ENCODE measurements around the gene PLSCR1. TPM values are rescaled to one million over a fixed set of nuclear protein-coding genes. Genes with fewer than 3 reads are reported as not detected.

PLSCR1 gene
- total RNA-seq, 1 donor from 2014 or later = 12.0 TPM

- Histone ChIP-seq H3K9ac (ENCODE audit: low read depth in 1 of 3, low read length in 3 of 3) (no peak overlapping the region), H3K4me1 (ENCODE audit: control insufficient read depth in 3 of 3, insufficient read depth in 3 of 3, low read length in 3 of 3) (no peaks in the 10 kb centered on the region), H3K27me3 (ENCODE audit: control insufficient read depth in 3 of 3, insufficient read depth in 3 of 3, low read length in 3 of 3) (no peaks in the 10 kb centered on the region), H3K9me3 (ENCODE audit: control insufficient read depth in 3 of 3, low read length in 3 of 3) (no peaks in the 10 kb centered on the region), H3K36me3 (ENCODE audit: control insufficient read depth in 3 of 3, insufficient read depth in 3 of 3, low read length in 3 of 3) (peaks cover 0 to 9% (median 2%) of the 10 kb centered on the region in 3 donors), H3K27ac (ENCODE audit: low read depth, low read length) (no peak overlapping the region), H3K4me3 (ENCODE audit: low read length in 3 of 3) (no peak overlapping the region)
These were observed 23.0 kb downstream of the PLSCR1 start for GRCh38 chr3:146521394-146521793.

GRCh38 chr3:146519810-146520209 is 24.6 kb downstream of the PLSCR1 start:
- no peak overlapping the region for H3K4me3 ChIP-seq (ENCODE audit: low read length in 3 of 3)
- no peaks in the 10 kb centered on the region for H3K4me1 ChIP-seq (ENCODE audit: control insufficient read depth in 3 of 3, insufficient read depth in 3 of 3, low read length in 3 of 3)
- H3K9me3 ChIP-seq (ENCODE audit: control insufficient read depth in 3 of 3, low read length in 3 of 3) = no peaks in the 10 kb centered on the region
- peaks cover 0 to 10% (median 2%) of the 10 kb centered on the region in 3 donors for H3K36me3 ChIP-seq (ENCODE audit: control insufficient read depth in 3 of 3, insufficient read depth in 3 of 3, low read length in 3 of 3)
- no peaks in the 10 kb centered on the region for H3K27me3 ChIP-seq (ENCODE audit: control insufficient read depth in 3 of 3, insufficient read depth in 3 of 3, low read length in 3 of 3)
- H3K27ac ChIP-seq (ENCODE audit: low read depth, low read length) = no peak overlapping the region
- H3K9ac ChIP-seq (ENCODE audit: low read depth in 1 of 3, low read length in 3 of 3) = no peak overlapping the region

- H3K36me3 ChIP-seq (ENCODE audit: control insufficient read depth in 3 of 3, insufficient read depth in 3 of 3, low read length in 3 of 3) = peaks cover 0 to 9% (median 0%) of the 10 kb centered on the region in 3 donors
- H3K9me3 ChIP-seq (ENCODE audit: control insufficient read depth in 3 of 3, low read length in 3 of 3) = no peaks in the 10 kb centered on the region
- H3K4me3 ChIP-seq (ENCODE audit: low read length in 3 of 3) = no peak overlapping the region
- no peak overlapping the region for H3K27ac ChIP-seq (ENCODE audit: low read depth, low read length)
- no peak overlapping the region for H3K9ac ChIP-seq (ENCODE audit: low read depth in 1 of 3, low read length in 3 of 3)
- no peaks in the 10 kb centered on the region for H3K4me1 ChIP-seq (ENCODE audit: control insufficient read depth in 3 of 3, insufficient read depth in 3 of 3, low read length in 3 of 3)
- no peaks in the 10 kb centered on the region for H3K27me3 ChIP-seq (ENCODE audit: control insufficient read depth in 3 of 3, insufficient read depth in 3 of 3, low read length in 3 of 3)
These were observed 26.5 kb downstream of the PLSCR1 start for GRCh38 chr3:146517684-146518435.

- Histone ChIP-seq H3K27me3 (ENCODE audit: control insufficient read depth in 3 of 3, insufficient read depth in 3 of 3, low read length in 3 of 3) (no peaks in the 10 kb centered on the region), H3K4me3 (ENCODE audit: low read length in 3 of 3) (no peak overlapping the region), H3K36me3 (ENCODE audit: control insufficient read depth in 3 of 3, insufficient read depth in 3 of 3, low read length in 3 of 3) (peaks cover 0 to 11% (median 0%) of the 10 kb centered on the region in 3 donors), H3K4me1 (ENCODE audit: control insufficient read depth in 3 of 3, insufficient read depth in 3 of 3, low read length in 3 of 3) (no peaks in the 10 kb centered on the region), H3K9ac (ENCODE audit: low read depth in 1 of 3, low read length in 3 of 3) (no peak overlapping the region), H3K9me3 (ENCODE audit: control insufficient read depth in 3 of 3, low read length in 3 of 3) (no peaks in the 10 kb centered on the region), H3K27ac (ENCODE audit: low read depth, low read length) (no peak overlapping the region)
These were observed 30.9 kb downstream of the PLSCR1 start for GRCh38 chr3:146513386-146514051.

- H3K4me3 ChIP-seq (ENCODE audit: low read length in 3 of 3) = no peak overlapping the region
- H3K9me3 ChIP-seq (ENCODE audit: control insufficient read depth in 3 of 3, low read length in 3 of 3) = no peaks in the 10 kb centered on the region
- H3K4me1 ChIP-seq (ENCODE audit: control insufficient read depth in 3 of 3, insufficient read depth in 3 of 3, low read length in 3 of 3) = no peaks in the 10 kb centered on the region
- H3K27me3 ChIP-seq (ENCODE audit: control insufficient read depth in 3 of 3, insufficient read depth in 3 of 3, low read length in 3 of 3) = no peaks in the 10 kb centered on the region
- H3K36me3 ChIP-seq (ENCODE audit: control insufficient read depth in 3 of 3, insufficient read depth in 3 of 3, low read length in 3 of 3) = peaks cover 0 to 7% (median 0%) of the 10 kb centered on the region in 3 donors
- H3K27ac ChIP-seq (ENCODE audit: low read depth, low read length) = no peak overlapping the region
- no peak overlapping the region for H3K9ac ChIP-seq (ENCODE audit: low read depth in 1 of 3, low read length in 3 of 3)
These were observed 32.8 kb downstream of the PLSCR1 start for GRCh38 chr3:146511402-146512134.

- Histone ChIP-seq H3K9me3 (ENCODE audit: control insufficient read depth in 3 of 3, low read length in 3 of 3) (no peaks in the 10 kb centered on the region), H3K36me3 (ENCODE audit: control insufficient read depth in 3 of 3, insufficient read depth in 3 of 3, low read length in 3 of 3) (peaks cover 0 to under 1% (median 0%) of the 10 kb centered on the region in 3 donors), H3K4me3 (ENCODE audit: low read length in 3 of 3) (no peak overlapping the region), H3K27ac (ENCODE audit: low read depth, low read length) (peak overlapping the region; percentile 59), H3K4me1 (ENCODE audit: control insufficient read depth in 3 of 3, insufficient read depth in 3 of 3, low read length in 3 of 3) (no peaks in the 10 kb centered on the region), H3K27me3 (ENCODE audit: control insufficient read depth in 3 of 3, insufficient read depth in 3 of 3, low read length in 3 of 3) (no peaks in the 10 kb centered on the region), H3K9ac (ENCODE audit: low read depth in 1 of 3, low read length in 3 of 3) (no peak overlapping the region)
These were observed 36.9 kb downstream of the PLSCR1 start for GRCh38 chr3:146507331-146508120.

GRCh38 chr3:146505516-146505915 is 38.9 kb downstream of the PLSCR1 start:
- Histone ChIP-seq H3K4me3 (ENCODE audit: low read length in 3 of 3) (no peak overlapping the region), H3K27ac (ENCODE audit: low read depth, low read length) (no peak overlapping the region), H3K4me1 (ENCODE audit: control insufficient read depth in 3 of 3, insufficient read depth in 3 of 3, low read length in 3 of 3) (no peaks in the 10 kb centered on the region), H3K27me3 (ENCODE audit: control insufficient read depth in 3 of 3, insufficient read depth in 3 of 3, low read length in 3 of 3) (no peaks in the 10 kb centered on the region), H3K36me3 (ENCODE audit: control insufficient read depth in 3 of 3, insufficient read depth in 3 of 3, low read length in 3 of 3) (no peaks in the 10 kb centered on the region), H3K9me3 (ENCODE audit: control insufficient read depth in 3 of 3, low read length in 3 of 3) (no peaks in the 10 kb centered on the region), H3K9ac (ENCODE audit: low read depth in 1 of 3, low read length in 3 of 3) (no peak overlapping the region)

GRCh38 chr3:146504498-146505197 is 39.8 kb downstream of the PLSCR1 start:
- no peak overlapping the region for H3K9ac ChIP-seq (ENCODE audit: low read depth in 1 of 3, low read length in 3 of 3)
- no peaks in the 10 kb centered on the region for H3K4me1 ChIP-seq (ENCODE audit: control insufficient read depth in 3 of 3, insufficient read depth in 3 of 3, low read length in 3 of 3)
- H3K27ac ChIP-seq (ENCODE audit: low read depth, low read length) = no peak overlapping the region
- H3K36me3 ChIP-seq (ENCODE audit: control insufficient read depth in 3 of 3, insufficient read depth in 3 of 3, low read length in 3 of 3) = no peaks in the 10 kb centered on the region
- no peaks in the 10 kb centered on the region for H3K27me3 ChIP-seq (ENCODE audit: control insufficient read depth in 3 of 3, insufficient read depth in 3 of 3, low read length in 3 of 3)
- H3K9me3 ChIP-seq (ENCODE audit: control insufficient read depth in 3 of 3, low read length in 3 of 3) = no peaks in the 10 kb centered on the region
- no peak overlapping the region for H3K4me3 ChIP-seq (ENCODE audit: low read length in 3 of 3)

GRCh38 chr3:146503461-146504202 is 40.8 kb downstream of the PLSCR1 start:
- H3K36me3 ChIP-seq (ENCODE audit: control insufficient read depth in 3 of 3, insufficient read depth in 3 of 3, low read length in 3 of 3) = no peaks in the 10 kb centered on the region
- H3K27me3 ChIP-seq (ENCODE audit: control insufficient read depth in 3 of 3, insufficient read depth in 3 of 3, low read length in 3 of 3) = no peaks in the 10 kb centered on the region
- H3K4me1 ChIP-seq (ENCODE audit: control insufficient read depth in 3 of 3, insufficient read depth in 3 of 3, low read length in 3 of 3) = no peaks in the 10 kb centered on the region
- no peak overlapping the region for H3K9ac ChIP-seq (ENCODE audit: low read depth in 1 of 3, low read length in 3 of 3)
- no peak overlapping the region for H3K4me3 ChIP-seq (ENCODE audit: low read length in 3 of 3)
- no peaks in the 10 kb centered on the region for H3K9me3 ChIP-seq (ENCODE audit: control insufficient read depth in 3 of 3, low read length in 3 of 3)
- no peak overlapping the region for H3K27ac ChIP-seq (ENCODE audit: low read depth, low read length)

Data from skeletal muscle tissue (tissue), 4 donors.